Stomach (tissue), 9 donors: ENCODE data around the gene TOR4A. TPM values are rescaled to one million over a fixed set of nuclear protein-coding genes. Genes with fewer than 3 reads are reported as not detected.

Experiments
- DNase-seq, 2 donors: peaks; one replicate each; pipeline versions ENCODE4 v3.0.0 to v3.0.0-alpha.2; 2013 to 2019
- H3K27ac ChIP-seq, 5 donors: fragments of 200-600 bp in 4 of 5; sonication (generic) in 4 of 5; one replicate each; pipeline ENCODE4 v1.5.1; 2013 to 2019; ENCODE audit warnings: mild to moderate bottlenecking in 1 of 5, moderate library complexity in 1 of 5
- H3K27me3 ChIP-seq, 3 donors: fragments of 200-600 bp; sonication (generic); one replicate each; pipeline ENCODE4 v1.5.1; 2017 to 2019; ENCODE audit warnings: mixed run types in 1 of 3
- H3K36me3 ChIP-seq, 4 donors: fragments of 200-600 bp; sonication (generic); 1 replicate in 3 of 4; 2 replicates in 1 of 4; pipeline ENCODE4 v1.5.1; 2016 to 2019
- H3K4me1 ChIP-seq, 4 donors: fragments of 200-600 bp; sonication (generic); one replicate each; pipeline ENCODE4 v1.5.1; 2016 to 2019
- H3K4me3 ChIP-seq, 4 donors: fragments of 200-600 bp; sonication (generic) in 3 of 4; one replicate each; pipeline ENCODE4 v1.5.1; 2016 to 2019; ENCODE audit warnings: mild to moderate bottlenecking in 1 of 4
- H3K9me3 ChIP-seq, 4 donors: fragments of 200-600 bp; sonication (generic); one replicate each; pipeline ENCODE4 v1.5.1; 2016 to 2019
- EP300 ChIP-seq: sonication (generic); formaldehyde crosslinking; IDR thresholded peaks from one replicate; pipeline ENCODE4 v1.6.1; 2017; ENCODE audit warnings: antibody characterized with exemption
- POLR2A ChIP-seq, 4 donors: fragments of 450-650 bp; IDR thresholded peaks; one replicate each; pipeline ENCODE4 v1.6.1; 2016; ENCODE audit warnings: antibody characterized with exemption in 4 of 4, control low read depth in 2 of 4, mild to moderate bottlenecking in 1 of 4, moderate library complexity in 1 of 4
- POLR2AphosphoS5 ChIP-seq, 3 donors: sonication (generic); formaldehyde crosslinking; IDR thresholded peaks; one replicate each; pipeline ENCODE4 v1.6.1; 2016; ENCODE audit warnings: antibody characterized with exemption in 3 of 3
- WGBS, 5 donors: extraction: QIAGEN DNeasy Blood & Tissue Kit in 3 of 5; methylation state at CpG; one replicate each; pipeline versions ENCODE4 v1.1.5 to v1.1.7; 2013 to 2018; 5-methylcytosine and 5-hydroxymethylcytosine counted together
- intact Hi-C: fragments of 100-400 bp; cut with DNase I; formaldehyde crosslinking; loops from one replicate; pipeline ENCODE4 v1.15.1; 2023; ENCODE audit warnings: low total_unique reads
- polyA plus RNA-seq, 3 donors: library from polyadenylated mRNA; stranded (reverse); fragments of 200-250 nt; gene quantifications; one replicate each; pipeline ENCODE4 v1.2.3, GENCODE V29; 2013
- total RNA-seq, 5 donors: library from RNA; depleted of rRNA; stranded (reverse); fragments of >200 nt; gene quantifications; one replicate each; pipeline versions ENCODE4 v1.1.0 to v1.2.3, GENCODE V29; 2014 to 2016
- TF ChIP-seq, protein P1 (sequence below), 7 experiments: fragments of 450-650 bp in 4 of 7; fragments of 200-600 bp in 3 of 7; sonication (generic) in 3 of 7; IDR thresholded peaks; one replicate each; pipeline ENCODE4 v1.5.1; 2016 to 2019; ENCODE audit warnings: antibody characterized with exemption in 7 of 7, control low read depth in 2 of 7, mild to moderate bottlenecking in 1 of 7
- donor health status: healthy with polysubstance abuse.
- donor health status: Bipolar disorder and iron deficiency.
- donor health status: healthy.

The TOR4A gene
- total and polyA plus RNA-seq, 8 donors, result 5.9 to 180 (median 10.2) TPM

DNA sequence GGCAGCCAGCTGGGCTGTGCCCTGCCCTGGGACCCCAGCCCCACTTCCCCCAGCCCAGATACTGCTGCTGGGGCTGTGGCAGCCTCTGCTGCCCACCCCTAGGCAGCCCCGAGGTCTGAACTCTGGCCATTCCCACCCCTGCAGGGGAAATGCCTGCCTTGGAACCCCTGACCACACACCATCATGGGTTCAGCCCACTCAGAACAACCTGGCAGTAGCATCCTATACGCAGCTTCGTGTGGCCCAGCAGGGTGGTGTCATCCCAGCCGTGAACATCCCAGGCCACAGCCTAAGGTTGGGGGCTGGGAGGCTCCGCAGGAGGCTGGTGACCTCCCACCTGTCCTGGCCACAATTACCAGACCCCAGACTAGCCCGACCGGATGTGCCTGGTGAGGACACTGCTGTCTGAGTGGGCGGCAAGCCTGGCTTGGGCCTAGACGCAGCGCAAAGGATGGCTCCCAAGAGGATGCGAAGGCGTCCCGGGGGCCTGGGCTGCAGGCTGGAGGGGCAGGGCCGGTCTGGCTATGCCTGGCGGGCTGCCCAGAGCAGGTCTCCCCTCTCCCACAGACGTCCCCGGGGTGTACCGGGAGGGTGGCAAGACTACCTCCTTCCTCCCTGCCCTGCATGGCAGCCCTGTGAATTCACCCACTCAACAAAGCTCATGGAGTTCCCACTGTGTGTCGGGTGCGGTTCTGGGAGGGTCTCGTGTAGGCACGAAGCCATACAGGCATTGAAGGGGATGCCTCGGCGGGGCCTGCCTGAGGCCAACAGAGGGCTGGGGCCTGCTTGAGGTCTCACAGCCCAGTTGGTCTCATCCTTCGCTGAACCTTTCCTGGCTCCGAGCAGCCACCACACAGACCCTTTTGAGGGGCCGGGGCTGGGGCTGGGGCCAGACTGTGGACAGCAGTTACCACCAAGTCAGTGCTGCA, 48.3 kb upstream of the TOR4A start:
- Histone ChIP-seq H3K9me3 (no peaks in the 10 kb centered on the region), H3K4me3 (no peak overlapping the region), H3K4me1 (peaks cover 18 to 57% (median 48%) of the 10 kb centered on the region in 4 donors), H3K27me3 (peaks cover 11 to 74% (median 58%) of the 10 kb centered on the region in 3 donors), H3K27ac (no peak overlapping the region), H3K36me3 (no peaks in the 10 kb centered on the region)
- DNase-seq, result no peak
- WGBS, 5 donors, result 68 to 82% (median 77%) methylated on average over 15 to 27 of the region's 27 CpGs
- TF ChIP-seq, protein P1, sequence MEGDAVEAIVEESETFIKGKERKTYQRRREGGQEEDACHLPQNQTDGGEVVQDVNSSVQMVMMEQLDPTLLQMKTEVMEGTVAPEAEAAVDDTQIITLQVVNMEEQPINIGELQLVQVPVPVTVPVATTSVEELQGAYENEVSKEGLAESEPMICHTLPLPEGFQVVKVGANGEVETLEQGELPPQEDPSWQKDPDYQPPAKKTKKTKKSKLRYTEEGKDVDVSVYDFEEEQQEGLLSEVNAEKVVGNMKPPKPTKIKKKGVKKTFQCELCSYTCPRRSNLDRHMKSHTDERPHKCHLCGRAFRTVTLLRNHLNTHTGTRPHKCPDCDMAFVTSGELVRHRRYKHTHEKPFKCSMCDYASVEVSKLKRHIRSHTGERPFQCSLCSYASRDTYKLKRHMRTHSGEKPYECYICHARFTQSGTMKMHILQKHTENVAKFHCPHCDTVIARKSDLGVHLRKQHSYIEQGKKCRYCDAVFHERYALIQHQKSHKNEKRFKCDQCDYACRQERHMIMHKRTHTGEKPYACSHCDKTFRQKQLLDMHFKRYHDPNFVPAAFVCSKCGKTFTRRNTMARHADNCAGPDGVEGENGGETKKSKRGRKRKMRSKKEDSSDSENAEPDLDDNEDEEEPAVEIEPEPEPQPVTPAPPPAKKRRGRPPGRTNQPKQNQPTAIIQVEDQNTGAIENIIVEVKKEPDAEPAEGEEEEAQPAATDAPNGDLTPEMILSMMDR (IDR thresholded peaks at IDR 0.05), result no peak
- no peak for TF ChIP-seq POLR2AphosphoS5 (IDR thresholded peaks at IDR 0.05)
- no peak for TF ChIP-seq EP300
- intact Hi-C loops, result loop anchor here (5.0 kb wide), 1 partner anchor 112 kb away; no protein-coding TSS in a partner anchor

DNA sequence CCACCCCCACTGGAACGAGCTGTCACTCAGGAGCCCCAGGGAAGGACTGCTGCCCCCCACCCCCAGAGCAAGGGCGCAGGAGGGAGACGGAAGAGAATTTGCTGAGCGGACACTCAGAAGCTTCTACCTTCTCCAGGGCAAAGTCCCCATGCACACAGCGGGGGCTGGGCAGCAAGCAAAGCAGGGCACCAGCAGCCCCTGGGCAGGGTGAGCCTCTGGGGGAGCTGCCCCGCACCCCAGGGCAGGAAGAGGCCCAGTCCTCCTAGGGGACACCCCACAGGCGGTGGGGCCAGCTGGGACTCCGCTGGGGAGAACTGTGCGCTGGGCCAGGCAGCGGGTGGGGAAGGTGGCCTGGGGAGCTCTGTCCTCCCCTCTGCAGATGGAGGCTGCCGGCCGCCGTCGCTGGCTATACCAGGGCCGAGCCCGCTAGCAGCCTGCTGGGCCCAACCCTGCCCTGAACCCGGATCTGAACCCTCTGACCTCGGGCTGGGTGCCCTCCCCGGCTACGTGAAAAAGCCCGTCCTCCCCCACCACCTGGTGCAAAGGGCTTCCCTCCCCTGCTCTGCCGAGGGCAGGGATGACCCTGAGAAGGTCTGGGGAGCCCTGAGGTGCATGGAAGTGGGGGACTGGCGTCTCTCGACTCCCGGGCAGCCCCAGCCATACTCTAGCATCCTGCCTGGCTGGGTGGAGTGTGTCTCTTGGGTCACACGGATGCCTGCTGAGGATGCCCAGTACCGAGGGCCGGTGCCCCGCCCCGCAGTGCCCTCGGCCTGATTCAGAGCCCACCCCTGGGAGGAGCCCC, 47.4 kb upstream of the TOR4A start:
- Histone ChIP-seq H3K4me1 (peaks cover 11 to 48% (median 42%) of the 10 kb centered on the region in 4 donors), H3K9me3 (no peaks in the 10 kb centered on the region), H3K4me3 (no peak overlapping the region), H3K27me3 (peaks cover 15 to 82% (median 67%) of the 10 kb centered on the region in 3 donors), H3K36me3 (no peaks in the 10 kb centered on the region), H3K27ac (no peak overlapping the region)
- peak in 1 of 2 donors; percentile 35 for DNase-seq
- TF ChIP-seq, protein P1 (IDR thresholded peaks at IDR 0.05), result no peak
- TF ChIP-seq POLR2A (IDR thresholded peaks at IDR 0.05) (no peak), POLR2AphosphoS5 (IDR thresholded peaks at IDR 0.05) (no peak), EP300 (no peak)
- WGBS, 5 donors, result 52 to 72% (median 57%) methylated on average over 8 to 31 of the region's 31 CpGs
- intact Hi-C loops, result loop anchor here (5.0 to 10.0 kb wide), 2 partner anchors 45 to 113 kb away; partner anchors contain the start of genes ANAPC2 and SSNA1

DNA sequence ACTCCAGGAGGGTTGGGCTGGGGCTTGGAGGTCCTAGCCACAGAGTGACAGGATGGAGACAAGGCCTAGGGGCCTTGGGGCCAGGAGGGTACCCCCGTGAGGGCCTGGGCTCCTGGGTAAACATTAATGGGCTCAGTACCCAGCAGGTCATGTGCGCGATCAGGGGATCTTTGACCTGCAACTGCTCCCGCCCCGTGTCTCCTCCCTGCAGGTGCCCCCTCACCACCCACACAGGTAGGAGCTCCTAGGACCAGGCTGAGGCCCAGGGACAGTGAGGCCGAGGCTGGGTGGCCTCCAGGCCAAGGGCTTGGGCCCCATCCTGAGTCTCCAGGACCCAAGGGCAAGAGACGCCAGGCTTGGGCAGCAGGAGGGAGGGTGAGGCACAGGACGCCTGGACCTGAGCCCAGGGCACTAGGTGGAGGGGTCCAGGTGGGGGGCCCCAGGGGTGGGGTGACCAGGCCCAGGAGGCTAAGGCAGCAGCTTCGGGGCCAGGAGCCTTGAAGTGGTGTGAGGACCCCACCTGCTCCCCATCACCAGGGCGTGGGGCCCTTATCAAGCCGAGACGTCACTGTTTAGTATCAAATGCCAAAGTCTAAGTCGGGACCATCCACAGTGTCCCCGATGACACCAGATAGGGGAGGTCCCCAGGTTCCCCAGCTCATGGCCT, 46.7 kb upstream of the TOR4A start, which contains the start of gene SLC34A3:
SLC34A3 (plus strand) TSS at position 197 of the 667 bp plus-strand sequence. CDS start 802 bp downstream, outside the sequence.
- WGBS, 5 donors, result 59 to 67% (median 65%) methylated on average over 8 to 14 of the region's 14 CpGs

More for the DNA sequence above, 46.7 kb upstream of the TOR4A start, which contains the start of gene SLC34A3:
- Histone ChIP-seq H3K9me3 (no peaks in the 10 kb centered on the region), H3K4me3 (no peak within 1 kb of the TSS), H3K27me3 (peaks cover 18 to 90% (median 74%) of the 10 kb centered on the region in 3 donors), H3K36me3 (no peaks in the 10 kb centered on the region), H3K4me1 (peaks cover 12 to 46% (median 42%) of the 10 kb centered on the region in 4 donors), H3K27ac (no peak within 1 kb of the TSS)
- no peak for DNase-seq
- intact Hi-C loops, result loop anchor here (10.0 kb wide), 1 partner anchor 46 kb away; the partner anchor contains the start of genes ANAPC2 and SSNA1
- TF ChIP-seq, protein P1 (IDR thresholded peaks at IDR 0.05), result no peak
- TF ChIP-seq EP300, result no peak
- TF ChIP-seq POLR2A (IDR thresholded peaks at IDR 0.05), result no peak
- TF ChIP-seq POLR2AphosphoS5 (IDR thresholded peaks at IDR 0.05), result no peak
